ENCODE data around the gene GOLGA6L26. TPM values are rescaled to one million over a fixed set of nuclear protein-coding genes. Genes with fewer than 3 reads are reported as not detected.

The GOLGA6L26 gene
- polyA plus RNA-seq, 1 donor: not detected

Other genes with a start within 250 kb of the GOLGA6L26 start
- not detected for gene GOLGA6L1, start 197.4 kb downstream of the GOLGA6L26 start, polyA plus RNA-seq (ENCODE audit: insufficient read length)
- gene GOLGA8S, start 20.6 kb upstream of the GOLGA6L26 start, polyA plus RNA-seq (ENCODE audit: insufficient read length): 1.4 TPM
- not detected for gene GOLGA6L2, start 113.0 kb upstream of the GOLGA6L26 start, polyA plus RNA-seq (ENCODE audit: insufficient read length)
- gene MKRN3, start 231.5 kb upstream of the GOLGA6L26 start, polyA plus RNA-seq (ENCODE audit: insufficient read length): 3.8 TPM

Measured in left kidney (tissue), 1 donor.